DND-41 (cell line): ENCODE measurements around the gene KCNN2.

Source experiments
- ATAC-seq: fragments of 200-7000 bp; cut with Tn5 transposase; 3 replicates; pipeline ENCODE4 v1.9.1; 2021; ENCODE audit warnings: low read depth; ENCODE audit not compliant: insufficient read depth
- DNase-seq: peaks from one replicate; pipeline ENCODE4 v3.0.0-alpha.2; 2020
- H2AFZ ChIP-seq: 2 replicates; pipeline ENCODE4 v1.6.0; 2012; ENCODE audit warnings: low read depth, low read length
- H3K27ac ChIP-seq: 2 replicates; pipeline ENCODE4 v1.5.1; 2012; ENCODE audit warnings: low read length, inconsistent platforms
- H3K27me3 ChIP-seq: fragments of 200-600 bp; sonication (generic); 2 replicates; pipeline ENCODE4 v1.6.0; 2012; ENCODE audit warnings: low read length, mild to moderate bottlenecking, inconsistent platforms; ENCODE audit not compliant: insufficient read depth, poor library complexity
- H3K36me3 ChIP-seq: 2 replicates; pipeline ENCODE4 v1.5.1; 2012; ENCODE audit warnings: low read length, inconsistent platforms; ENCODE audit not compliant: insufficient read depth
- H3K4me1 ChIP-seq: 2 replicates; pipeline ENCODE4 v1.5.1; 2012; ENCODE audit warnings: mild to moderate bottlenecking, low read length; ENCODE audit not compliant: insufficient read depth
- H3K4me2 ChIP-seq: 2 replicates; pipeline ENCODE4 v1.6.0; 2012; ENCODE audit warnings: mild to moderate bottlenecking, moderate library complexity, low read length, inconsistent platforms; ENCODE audit not compliant: insufficient read depth
- H3K4me3 ChIP-seq, 2 experiments: fragments of 200-600 bp in 1 of 2; shearing (Covaris generic) in 1 of 2; 2 replicates each; pipeline ENCODE4 v1.5.1; 2012 to 2016; ENCODE audit warnings: inconsistent platforms in 2 of 2, low read length in 2 of 2, mild to moderate bottlenecking in 2 of 2, low read depth in 1 of 2, moderate library complexity in 1 of 2
- H3K79me2 ChIP-seq: 2 replicates; pipeline ENCODE4 v1.6.0; 2012; ENCODE audit warnings: low read length, inconsistent platforms; ENCODE audit not compliant: insufficient read depth
- H3K9ac ChIP-seq: 2 replicates; pipeline ENCODE4 v1.6.0; 2012; ENCODE audit warnings: low read depth, mild to moderate bottlenecking, inconsistent platforms, low read length, moderate library complexity
- H3K9me3 ChIP-seq: 2 replicates; pipeline ENCODE4 v1.5.1; 2012; ENCODE audit warnings: low read length, moderate library complexity, mild to moderate bottlenecking, inconsistent platforms; ENCODE audit not compliant: insufficient read depth, severe bottlenecking
- H4K20me1 ChIP-seq: 2 replicates; pipeline ENCODE4 v1.6.0; 2012; ENCODE audit warnings: low read length; ENCODE audit not compliant: insufficient read depth
- CTCF ChIP-seq: IDR thresholded peaks from 2 replicates; pipeline ENCODE4 v1.5.1; 2012; ENCODE audit warnings: borderline replicate concordance, low read length, moderate library complexity, mild to moderate bottlenecking; ENCODE audit not compliant: poor library complexity, severe bottlenecking; ENCODE audit errors: extremely low read depth
- EZH2 ChIP-seq: IDR thresholded peaks from 3 replicates; pipeline ENCODE4 v1.6.1; 2012; ENCODE audit warnings: borderline replicate concordance, low read depth, mild to moderate bottlenecking, moderate library complexity, low read length, inconsistent platforms; ENCODE audit not compliant: severe bottlenecking

KCNN2 gene

GRCh38 chr5:114346181-114346580 lies 15.7 kb upstream of the KCNN2 start:
- DNase-seq (no peak), ATAC-seq (no peak)
- no peaks in the 10 kb centered on the region for H3K79me2 ChIP-seq
- no peaks in the 10 kb centered on the region for H3K36me3 ChIP-seq
- no peak overlapping the region for H3K9ac ChIP-seq
- TF ChIP-seq EZH2 (no peak), CTCF (no peak)
- no peak overlapping the region for H3K4me3 ChIP-seq
- no peak overlapping the region for H3K4me2 ChIP-seq
- H2AFZ ChIP-seq, result no peak overlapping the region
- no peaks in the 10 kb centered on the region for H3K27me3 ChIP-seq
- H3K4me1 ChIP-seq, result no peaks in the 10 kb centered on the region
- H3K27ac ChIP-seq, result no peak overlapping the region
- no peaks in the 10 kb centered on the region for H4K20me1 ChIP-seq
- no peaks in the 10 kb centered on the region for H3K9me3 ChIP-seq

GRCh38 chr5:114355086-114355830 lies 6.6 kb upstream of the KCNN2 start:
- DNase-seq (no peak), ATAC-seq (no peak)
- TF ChIP-seq EZH2 (no peak), CTCF (no peak)
- Histone ChIP-seq H3K9ac (no peak overlapping the region), H3K9me3 (no peaks in the 10 kb centered on the region), H3K4me2 (no peak overlapping the region), H3K79me2 (no peaks in the 10 kb centered on the region), H2AFZ (no peak overlapping the region), H3K27ac (no peak overlapping the region), H3K36me3 (no peaks in the 10 kb centered on the region), H4K20me1 (no peaks in the 10 kb centered on the region), H3K27me3 (no peaks in the 10 kb centered on the region), H3K4me1 (no peaks in the 10 kb centered on the region), H3K4me3 (no peak overlapping the region)

DNA sequence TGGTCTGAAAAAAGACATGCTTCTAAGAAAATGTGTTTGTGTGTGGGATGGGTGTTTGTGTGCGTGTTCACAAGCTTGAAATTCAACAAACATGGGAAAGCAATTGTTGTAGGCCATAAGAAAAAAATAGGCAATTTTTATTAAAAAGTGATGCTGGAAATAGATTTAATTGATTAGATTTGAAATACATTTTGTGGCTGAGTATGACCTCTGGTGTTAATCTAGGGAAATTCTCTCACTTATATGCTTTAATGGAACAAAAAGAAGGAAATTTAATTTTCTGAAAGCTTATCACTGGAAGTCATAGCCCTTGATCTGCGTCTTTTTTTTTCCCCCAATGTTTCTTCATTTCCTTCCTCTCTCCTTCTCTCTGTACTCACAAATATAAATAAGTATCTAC lies 3.5 kb upstream of the KCNN2 start:
- no peaks in the 10 kb centered on the region for H3K27me3 ChIP-seq
- H3K79me2 ChIP-seq, result no peaks in the 10 kb centered on the region

More for the DNA sequence above, 3.5 kb upstream of the KCNN2 start:
- DNase-seq (no peak), ATAC-seq (no peak)
- no peak overlapping the region for H2AFZ ChIP-seq
- no peak overlapping the region for H3K27ac ChIP-seq
- H3K9ac ChIP-seq, result no peak overlapping the region
- H4K20me1 ChIP-seq, result no peaks in the 10 kb centered on the region
- H3K9me3 ChIP-seq, result peaks cover 19% of the 10 kb centered on the region
- H3K36me3 ChIP-seq, result no peaks in the 10 kb centered on the region
- H3K4me1 ChIP-seq, result no peaks in the 10 kb centered on the region
- no peak overlapping the region for H3K4me3 ChIP-seq
- TF ChIP-seq EZH2, result no peak
- TF ChIP-seq CTCF, result no peak
- no peak overlapping the region for H3K4me2 ChIP-seq
